ENCODE data around the gene IGDCC3. TPM values are rescaled to one million over a fixed set of nuclear protein-coding genes. Genes with fewer than 3 reads are reported as not detected.

Gene IGDCC3
- total RNA-seq, 1 experiment from 2014 or later = 0.32 TPM

DNA sequence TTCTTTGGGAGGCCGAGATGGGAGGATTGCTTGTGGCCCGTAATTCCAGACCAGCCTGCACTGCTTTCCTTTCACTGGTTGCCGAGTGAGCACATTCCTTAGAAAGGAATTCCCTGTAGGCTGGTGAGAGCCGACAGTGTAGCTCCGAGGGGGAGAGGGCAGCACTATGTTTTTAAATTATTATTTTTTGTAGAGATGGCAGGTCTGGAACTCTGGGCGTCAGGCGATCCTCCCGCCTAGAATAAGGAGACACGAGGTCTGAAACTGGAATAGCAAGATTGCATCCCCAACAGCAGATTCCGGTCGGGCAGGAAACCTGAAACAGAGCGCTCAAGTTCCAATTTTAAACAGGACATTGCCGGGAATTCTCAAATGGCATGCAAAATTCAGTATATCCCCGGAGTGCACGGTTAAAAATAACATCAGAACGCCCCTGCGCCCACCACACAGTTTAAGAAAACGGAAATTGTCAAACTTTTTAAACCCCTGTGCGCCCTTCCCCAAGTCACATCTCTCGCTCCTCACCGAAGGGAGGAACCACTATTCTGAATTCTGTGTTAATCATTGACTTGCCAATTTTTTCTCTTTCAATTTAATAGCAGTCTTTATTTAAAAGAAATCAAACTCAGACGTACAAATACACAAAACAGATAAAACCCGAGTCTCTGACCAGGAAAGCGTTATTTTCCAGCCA lies 74.0 kb downstream of the IGDCC3 start:
- intact Hi-C loops (cut with micrococcal nuclease; ENCODE audit: unreplicated experiment) = loop anchor here (1.0 kb wide), 1 partner anchor 8 kb away; the partner anchor contains the start of gene RNU5A-1

GRCh38 chr15:65302061-65302460 lies 75.7 kb downstream of the IGDCC3 start:
- TF ChIP-seq CTCF (conservative IDR thresholded peaks at IDR 0.05; ENCODE audit: low read depth, low read length) = no peak
- TF ChIP-seq EZH2 (IDR thresholded peaks at IDR 0.05; ENCODE audit: borderline replicate concordance, low read depth, low read length, poor library complexity, severe bottlenecking) = no peak
- no TSS peak for BruUV-seq (replicated peaks)
- DNase-seq (ENCODE audit: low spot score) = no peak
- no peaks in the 10 kb centered on the region for H3K9me3 ChIP-seq (ENCODE audit: low read depth, low read length, poor library complexity, severe bottlenecking)
- intact Hi-C loops (cut with micrococcal nuclease; ENCODE audit: unreplicated experiment) = no loop called here
- no peaks in the 10 kb centered on the region for H3K27me3 ChIP-seq (replicated peaks; ENCODE audit: insufficient read depth, low read depth, low read length, poor library complexity)
- ChIA-PET CTCF (no interaction called here), POLR2A (ENCODE audit: low non-redundant PET) (no interaction called here)
- peaks cover 14% of the 10 kb centered on the region for H3K4me1 ChIP-seq (ENCODE audit: insufficient read depth, low read length, poor library complexity, severe bottlenecking)
- H3K4me3 ChIP-seq (ENCODE audit: low read depth, low read length, poor library complexity, severe bottlenecking) = no peak overlapping the region
- H3K27ac ChIP-seq (ENCODE audit: low read depth, low read length, poor library complexity, severe bottlenecking) = no peak overlapping the region
- no peaks in the 10 kb centered on the region for H3K36me3 ChIP-seq (ENCODE audit: insufficient read depth, low read length, poor library complexity, severe bottlenecking)

More for the DNA sequence above, 74.0 kb downstream of the IGDCC3 start:
- TF ChIP-seq EZH2 (IDR thresholded peaks at IDR 0.05; ENCODE audit: borderline replicate concordance, low read depth, low read length, poor library complexity, severe bottlenecking) (no peak), CTCF (conservative IDR thresholded peaks at IDR 0.05; ENCODE audit: low read depth, low read length) (no peak)
- Histone ChIP-seq H3K4me1 (ENCODE audit: insufficient read depth, low read length, poor library complexity, severe bottlenecking) (peaks cover 10% of the 10 kb centered on the region), H3K9me3 (ENCODE audit: low read depth, low read length, poor library complexity, severe bottlenecking) (no peaks in the 10 kb centered on the region), H3K27me3 (replicated peaks; ENCODE audit: insufficient read depth, low read depth, low read length, poor library complexity) (no peaks in the 10 kb centered on the region), H3K27ac (ENCODE audit: low read depth, low read length, poor library complexity, severe bottlenecking) (peak overlapping the region; percentile 99), H3K36me3 (ENCODE audit: insufficient read depth, low read length, poor library complexity, severe bottlenecking) (no peaks in the 10 kb centered on the region), H3K4me3 (ENCODE audit: low read depth, low read length, poor library complexity, severe bottlenecking) (peak overlapping the region; percentile 46)
- TSS peak; percentile 89 for BruUV-seq (replicated peaks)
- ChIA-PET CTCF (interaction anchor here (0.5 kb wide), 1 partner anchor 17 kb away, joined by 4 read pairs; the partner anchor contains the start of gene PARP16), POLR2A (ENCODE audit: low non-redundant PET) (interaction anchor here (1.4 kb wide), 1 partner anchor 118 kb away, joined by 9 read pairs; the partner anchor contains the start of gene CLPX)
- peak; percentile 62 for DNase-seq (ENCODE audit: low spot score)

- ChIA-PET POLR2A (ENCODE audit: low non-redundant PET) (no interaction called here), CTCF (interaction anchor here (0.6 kb wide), 1 partner anchor 92 kb away, joined by 5 read pairs; no protein-coding TSS in a partner anchor)
- no peaks in the 10 kb centered on the region for H3K27me3 ChIP-seq (replicated peaks; ENCODE audit: insufficient read depth, low read depth, low read length, poor library complexity)
- no peaks in the 10 kb centered on the region for H3K36me3 ChIP-seq (ENCODE audit: insufficient read depth, low read length, poor library complexity, severe bottlenecking)
- H3K4me1 ChIP-seq (ENCODE audit: insufficient read depth, low read length, poor library complexity, severe bottlenecking) = peaks cover 14% of the 10 kb centered on the region
- H3K27ac ChIP-seq (ENCODE audit: low read depth, low read length, poor library complexity, severe bottlenecking) = no peak overlapping the region
- H3K4me3 ChIP-seq (ENCODE audit: low read depth, low read length, poor library complexity, severe bottlenecking) = no peak overlapping the region
- intact Hi-C loops (cut with micrococcal nuclease; ENCODE audit: unreplicated experiment) = no loop called here
- no TSS peak for BruUV-seq (replicated peaks)
- no peak for DNase-seq (ENCODE audit: low spot score)
- H3K9me3 ChIP-seq (ENCODE audit: low read depth, low read length, poor library complexity, severe bottlenecking) = no peaks in the 10 kb centered on the region
- TF ChIP-seq CTCF (conservative IDR thresholded peaks at IDR 0.05; ENCODE audit: low read depth, low read length) (no peak), EZH2 (IDR thresholded peaks at IDR 0.05; ENCODE audit: borderline replicate concordance, low read depth, low read length, poor library complexity, severe bottlenecking) (no peak)
Observed at GRCh38 chr15:65300924-65301441, 76.8 kb downstream of the IGDCC3 start.

Data from A673 (cell line).